ENCODE data around the gene VWA7.
A peak's percentile ranks its signal among the peaks of the same experiment; 100 is the strongest.

Gene VWA7

DNA sequence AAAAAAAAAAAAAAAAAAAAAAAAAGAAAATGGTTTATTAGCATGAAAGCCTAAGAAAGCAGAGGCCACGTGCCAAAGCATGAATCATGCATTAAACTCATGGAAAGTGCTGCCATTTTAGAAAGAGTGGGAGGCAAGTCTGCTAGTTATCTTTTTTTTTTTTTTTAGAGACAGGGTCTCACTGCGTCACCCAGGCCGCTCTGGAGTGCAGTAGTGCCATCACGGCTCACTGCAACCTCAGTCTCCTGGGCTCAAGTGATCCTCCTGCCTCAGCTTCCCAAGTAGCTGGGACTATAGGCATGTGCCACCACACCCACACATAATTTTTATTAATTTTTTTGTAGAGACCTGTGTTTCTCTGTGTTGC is 5.2 kb downstream of the VWA7 start:
- H3K4me1 ChIP-seq (ENCODE audit: control insufficient read depth, insufficient read depth, low read length) = peaks cover 1% of the 10 kb centered on the region
- TF ChIP-seq, protein P1, sequence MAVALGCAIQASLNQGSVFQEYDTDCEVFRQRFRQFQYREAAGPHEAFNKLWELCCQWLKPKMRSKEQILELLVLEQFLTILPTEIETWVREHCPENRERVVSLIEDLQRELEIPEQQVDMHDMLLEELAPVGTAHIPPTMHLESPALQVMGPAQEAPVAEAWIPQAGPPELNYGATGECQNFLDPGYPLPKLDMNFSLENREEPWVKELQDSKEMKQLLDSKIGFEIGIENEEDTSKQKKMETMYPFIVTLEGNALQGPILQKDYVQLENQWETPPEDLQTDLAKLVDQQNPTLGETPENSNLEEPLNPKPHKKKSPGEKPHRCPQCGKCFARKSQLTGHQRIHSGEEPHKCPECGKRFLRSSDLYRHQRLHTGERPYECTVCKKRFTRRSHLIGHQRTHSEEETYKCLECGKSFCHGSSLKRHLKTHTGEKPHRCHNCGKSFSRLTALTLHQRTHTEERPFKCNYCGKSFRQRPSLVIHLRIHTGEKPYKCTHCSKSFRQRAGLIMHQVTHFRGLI (tag by site-specific recombination; IDR thresholded peaks at IDR 0.05) = no peak
- TF ChIP-seq ZIC2 (tag by site-specific recombination; IDR thresholded peaks at IDR 0.05) (no peak), ZFHX2 (tag by site-specific recombination; conservative IDR thresholded peaks at IDR 0.05) (peak; percentile 48), ZSCAN30 (tag by site-specific recombination; IDR thresholded peaks at IDR 0.05) (no peak), ZNF121 (tag by site-specific recombination; IDR thresholded peaks at IDR 0.05) (no peak), ZNF600 (tag by site-specific recombination; IDR thresholded peaks at IDR 0.05) (0 out of 2 replicates have a peak, but pooled peaks have one; percentile 34), ZBTB48 (tag by site-specific recombination; IDR thresholded peaks at IDR 0.05) (no peak), ZFP41 (tag by site-specific recombination; IDR thresholded peaks at IDR 0.05; ENCODE audit: borderline replicate concordance) (no peak), HOXC10 (CRISPR knock-in tag; IDR thresholded peaks at IDR 0.05) (no peak), ZBTB21 (tag by site-specific recombination; IDR thresholded peaks at IDR 0.05) (no peak), EGR2 (tag by site-specific recombination; IDR thresholded peaks at IDR 0.05; ENCODE audit: low read depth) (peak; percentile 43), PRDM1 (tag by site-specific recombination; IDR thresholded peaks at IDR 0.05) (peak; percentile 61)
- H3K27ac ChIP-seq (ENCODE audit: extremely low read depth, low read depth, low read length) = no peak overlapping the region
- POLR2A ChIA-PET = interaction anchor here (7.2 kb wide), 1 partner anchor 55 kb away, joined by 48 read pairs; the partner anchor contains the start of gene HSPA1B
- H3K9me3 ChIP-seq (ENCODE audit: control insufficient read depth, insufficient read depth, low read depth, low read length) = no peaks in the 10 kb centered on the region
- CTCF ChIA-PET = interaction anchor here (0.6 to 1.2 kb wide), 6 partner anchors 11 to 60 kb away, joined by 3 to 7 read pairs (median 4); partner anchors contain the start of genes CLIC1 and VARS1
- H3K36me3 ChIP-seq (ENCODE audit: control insufficient read depth in 2 of 2, insufficient read depth in 1 of 2, low read length in 2 of 2) = no peaks in the 10 kb centered on the region
- no peak overlapping the region for H3K4me3 ChIP-seq (ENCODE audit: low read depth, low read length)

DNA sequence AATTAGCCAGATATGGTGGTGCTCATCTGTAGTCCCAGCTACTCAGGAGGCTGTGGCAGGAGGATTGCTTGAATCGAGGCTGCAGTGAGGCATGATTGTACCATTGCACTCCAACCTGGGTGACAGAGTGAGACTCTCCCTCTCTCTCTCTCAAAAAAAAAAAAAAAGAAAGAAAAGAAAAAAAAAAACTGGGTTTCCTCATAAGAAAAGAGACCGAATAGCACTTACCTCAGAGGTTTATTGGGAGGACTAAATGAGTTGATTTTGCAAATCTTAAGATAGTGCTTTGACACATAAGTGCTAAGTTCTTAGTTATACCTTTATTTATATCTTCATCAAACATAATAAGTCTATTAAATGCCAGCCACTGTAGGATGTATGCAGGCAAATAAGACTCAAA is 6.3 kb downstream of the VWA7 start:
- Histone ChIP-seq H3K36me3 (ENCODE audit: control insufficient read depth in 2 of 2, insufficient read depth in 1 of 2, low read length in 2 of 2) (no peaks in the 10 kb centered on the region), H3K9me3 (ENCODE audit: control insufficient read depth, insufficient read depth, low read depth, low read length) (no peaks in the 10 kb centered on the region), H3K27ac (ENCODE audit: extremely low read depth, low read depth, low read length) (no peak overlapping the region), H3K4me1 (ENCODE audit: control insufficient read depth, insufficient read depth, low read length) (no peaks in the 10 kb centered on the region), H3K4me3 (ENCODE audit: low read depth, low read length) (no peak overlapping the region)
- CTCF ChIA-PET = interaction anchor here (0.6 to 2.6 kb wide), 18 partner anchors 11 to 106 kb away, joined by 3 to 39 read pairs (median 10); partner anchors contain the start of genes CLIC1, DDAH2, MSH5 and VARS1
- POLR2A ChIA-PET = interaction anchor here (0.6 to 7.2 kb wide), 7 partner anchors 25 to 229 kb away, joined by 3 to 48 read pairs (median 5); partner anchors contain the start of genes DDX39B, HSPA1B, MSH5 and NEU1
- TF ChIP-seq ZNF354C (tag by site-specific recombination; IDR thresholded peaks at IDR 0.05; ENCODE audit: borderline replicate concordance, low read depth) (no peak), ZNF585B (tag by site-specific recombination; IDR thresholded peaks at IDR 0.05) (peak; percentile 58)
- TF ChIP-seq, protein P2, sequence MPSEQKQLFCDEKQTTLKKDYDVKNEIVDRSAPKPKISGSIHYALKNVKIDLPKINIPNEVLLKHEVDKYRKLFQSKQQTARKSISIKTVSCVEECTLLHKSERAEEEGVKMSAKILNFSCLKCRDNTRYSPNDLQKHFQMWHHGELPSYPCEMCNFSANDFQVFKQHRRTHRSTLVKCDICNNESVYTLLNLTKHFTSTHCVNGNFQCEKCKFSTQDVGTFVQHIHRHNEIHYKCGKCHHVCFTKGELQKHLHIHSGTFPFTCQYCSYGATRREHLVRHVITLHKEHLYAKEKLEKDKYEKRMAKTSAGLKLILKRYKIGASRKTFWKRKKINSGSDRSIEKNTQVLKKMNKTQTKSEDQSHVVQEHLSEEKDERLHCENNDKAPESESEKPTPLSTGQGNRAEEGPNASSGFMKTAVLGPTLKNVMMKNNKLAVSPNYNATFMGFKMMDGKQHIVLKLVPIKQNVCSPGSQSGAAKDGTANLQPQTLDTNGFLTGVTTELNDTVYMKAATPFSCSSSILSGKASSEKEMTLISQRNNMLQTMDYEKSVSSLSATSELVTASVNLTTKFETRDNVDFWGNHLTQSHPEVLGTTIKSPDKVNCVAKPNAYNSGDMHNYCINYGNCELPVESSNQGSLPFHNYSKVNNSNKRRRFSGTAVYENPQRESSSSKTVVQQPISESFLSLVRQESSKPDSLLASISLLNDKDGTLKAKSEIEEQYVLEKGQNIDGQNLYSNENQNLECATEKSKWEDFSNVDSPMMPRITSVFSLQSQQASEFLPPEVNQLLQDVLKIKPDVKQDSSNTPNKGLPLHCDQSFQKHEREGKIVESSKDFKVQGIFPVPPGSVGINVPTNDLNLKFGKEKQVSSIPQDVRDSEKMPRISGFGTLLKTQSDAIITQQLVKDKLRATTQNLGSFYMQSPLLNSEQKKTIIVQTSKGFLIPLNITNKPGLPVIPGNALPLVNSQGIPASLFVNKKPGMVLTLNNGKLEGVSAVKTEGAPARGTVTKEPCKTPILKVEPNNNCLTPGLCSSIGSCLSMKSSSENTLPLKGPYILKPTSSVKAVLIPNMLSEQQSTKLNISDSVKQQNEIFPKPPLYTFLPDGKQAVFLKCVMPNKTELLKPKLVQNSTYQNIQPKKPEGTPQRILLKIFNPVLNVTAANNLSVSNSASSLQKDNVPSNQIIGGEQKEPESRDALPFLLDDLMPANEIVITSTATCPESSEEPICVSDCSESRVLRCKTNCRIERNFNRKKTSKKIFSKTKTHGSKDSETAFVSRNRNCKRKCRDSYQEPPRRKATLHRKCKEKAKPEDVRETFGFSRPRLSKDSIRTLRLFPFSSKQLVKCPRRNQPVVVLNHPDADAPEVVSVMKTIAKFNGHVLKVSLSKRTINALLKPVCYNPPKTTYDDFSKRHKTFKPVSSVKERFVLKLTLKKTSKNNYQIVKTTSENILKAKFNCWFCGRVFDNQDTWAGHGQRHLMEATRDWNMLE (tag by site-specific recombination; conservative IDR thresholded peaks at IDR 0.05; ENCODE audit: low read depth) = no peak
